T-helper 9 cell (primary cell): ENCODE measurements around the gene IMMP2L.
"Not testable (repeated sequence)": the region's sequence is repeated elsewhere in the genome, so short reads cannot be mapped to it uniquely, and the experiment has no call there.

ENCODE experiments used
- DNase-seq: peaks from one replicate; pipeline ENCODE4 v3.0.0-alpha.2; 2020

Gene IMMP2L

GRCh38 chr7:111459065-111459756 lies 103.1 kb downstream of the IMMP2L start:
- DNase-seq: no peak

- not testable (repeated sequence) for DNase-seq
Measured at GRCh38 chr7:111450705-111451104, 111.6 kb downstream of the IMMP2L start.

- DNase-seq: not testable (repeated sequence)
Measured at GRCh38 chr7:111447502-111447901, 114.8 kb downstream of the IMMP2L start.

- no peak for DNase-seq
Measured at GRCh38 chr7:111439977-111440376, 122.3 kb downstream of the IMMP2L start.

GRCh38 chr7:111438369-111439289 lies 123.7 kb downstream of the IMMP2L start:
- no peak for DNase-seq

- no peak for DNase-seq
Measured at GRCh38 chr7:111437736-111438135, 124.6 kb downstream of the IMMP2L start.

- no peak for DNase-seq
Measured at GRCh38 chr7:111436608-111437007, 125.7 kb downstream of the IMMP2L start.

GRCh38 chr7:111433426-111433825 lies 128.9 kb downstream of the IMMP2L start:
- no peak for DNase-seq

GRCh38 chr7:111429781-111430180 lies 132.5 kb downstream of the IMMP2L start:
- no peak for DNase-seq

- DNase-seq: no peak
Measured at GRCh38 chr7:111424768-111425167, 137.5 kb downstream of the IMMP2L start.

- DNase-seq: no peak
Measured at GRCh38 chr7:111414374-111414773, 147.9 kb downstream of the IMMP2L start.

GRCh38 chr7:111413739-111414138 lies 148.6 kb downstream of the IMMP2L start:
- no peak for DNase-seq

- DNase-seq: no peak
Measured at GRCh38 chr7:111410899-111411298, 151.4 kb downstream of the IMMP2L start.

- no peak for DNase-seq
Measured at GRCh38 chr7:111409714-111410422, 152.4 kb downstream of the IMMP2L start.

- DNase-seq: no peak
Measured at GRCh38 chr7:111408724-111409123, 153.6 kb downstream of the IMMP2L start.

- no peak for DNase-seq
Measured at GRCh38 chr7:111407258-111407657, 155.0 kb downstream of the IMMP2L start.

GRCh38 chr7:111405621-111406020 lies 156.7 kb downstream of the IMMP2L start:
- DNase-seq: no peak

GRCh38 chr7:111401516-111401915 lies 160.8 kb downstream of the IMMP2L start:
- no peak for DNase-seq

GRCh38 chr7:111400088-111400487 lies 162.2 kb downstream of the IMMP2L start:
- no peak for DNase-seq

- DNase-seq: no peak
Measured at GRCh38 chr7:111394891-111395290, 167.4 kb downstream of the IMMP2L start.

GRCh38 chr7:111393011-111393754 lies 169.1 kb downstream of the IMMP2L start:
- no peak for DNase-seq

GRCh38 chr7:111392294-111392693 lies 170.0 kb downstream of the IMMP2L start:
- no peak for DNase-seq

- no peak for DNase-seq
Measured at GRCh38 chr7:111390000-111390399, 172.3 kb downstream of the IMMP2L start.
